ENCODE data around the gene HS3ST6. TPM values are rescaled to one million over a fixed set of nuclear protein-coding genes. Genes with fewer than 3 reads are reported as not detected.
A peak's percentile ranks its signal among the peaks of the same experiment; 100 is the strongest.
"Not testable (repeated sequence)": the region's sequence is repeated elsewhere in the genome, so short reads cannot be mapped to it uniquely, and the experiment has no call there.

The HS3ST6 gene
- total RNA-seq, 1 experiment from 2014 or later = not detected

GRCh38 chr16:1941162-1942046, 23.2 kb upstream of the HS3ST6 start:
- Histone ChIP-seq H3K27me3 (replicated peaks) (no peaks in the 10 kb centered on the region), H3K9me3 (replicated peaks) (no peaks in the 10 kb centered on the region), H3K4me1 (replicated peaks) (peaks cover 14% of the 10 kb centered on the region), H3K36me3 (peaks cover 19% of the 10 kb centered on the region), H3K4me3 (no peak overlapping the region), H3K27ac (no peak overlapping the region)
- no peak for DNase-seq (ENCODE audit: low read depth in 1 of 2, low spot score in 2 of 2)

GRCh38 chr16:1940273-1941161, 22.3 kb upstream of the HS3ST6 start:
- Histone ChIP-seq H3K36me3 (peaks cover 19% of the 10 kb centered on the region), H3K9me3 (replicated peaks) (no peaks in the 10 kb centered on the region), H3K27me3 (replicated peaks) (no peaks in the 10 kb centered on the region), H3K27ac (no peak overlapping the region), H3K4me1 (replicated peaks) (peaks cover 15% of the 10 kb centered on the region), H3K4me3 (no peak overlapping the region)
- DNase-seq (ENCODE audit: low read depth in 1 of 2, low spot score in 2 of 2) = no peak

GRCh38 chr16:1939833-1940232, 21.6 kb upstream of the HS3ST6 start:
- not testable (repeated sequence) for H3K9me3 ChIP-seq (replicated peaks); H3K27ac ChIP-seq; H3K4me3 ChIP-seq; DNase-seq (ENCODE audit: low read depth in 1 of 2, low spot score in 2 of 2); H3K27me3 ChIP-seq (replicated peaks)
- peaks cover 19% of the 10 kb centered on the region for H3K36me3 ChIP-seq
- H3K4me1 ChIP-seq (replicated peaks) = peaks cover 17% of the 10 kb centered on the region

- Histone ChIP-seq H3K27me3 (replicated peaks) (no peaks in the 10 kb centered on the region), H3K36me3 (peaks cover 19% of the 10 kb centered on the region), H3K27ac (no peak overlapping the region), H3K4me1 (replicated peaks) (peaks cover 17% of the 10 kb centered on the region), H3K4me3 (no peak overlapping the region), H3K9me3 (replicated peaks) (no peaks in the 10 kb centered on the region)
- no peak for DNase-seq (ENCODE audit: low read depth in 1 of 2, low spot score in 2 of 2)
Measured at GRCh38 chr16:1938910-1939309, 20.7 kb upstream of the HS3ST6 start.

- no peak for DNase-seq (ENCODE audit: low read depth in 1 of 2, low spot score in 2 of 2)
- Histone ChIP-seq H3K4me1 (replicated peaks) (peaks cover 12% of the 10 kb centered on the region), H3K9me3 (replicated peaks) (no peaks in the 10 kb centered on the region), H3K36me3 (peaks cover 19% of the 10 kb centered on the region), H3K27ac (no peak overlapping the region), H3K27me3 (replicated peaks) (no peaks in the 10 kb centered on the region; the same call in 1 of the 2 replicates), H3K4me3 (no peak overlapping the region)
Measured at GRCh38 chr16:1938316-1938715, 20.1 kb upstream of the HS3ST6 start.

- Histone ChIP-seq H3K4me3 (no peak overlapping the region), H3K9me3 (replicated peaks) (no peaks in the 10 kb centered on the region), H3K27ac (no peak overlapping the region), H3K27me3 (replicated peaks) (no peaks in the 10 kb centered on the region; the same call in 1 of the 2 replicates), H3K36me3 (peaks cover 19% of the 10 kb centered on the region), H3K4me1 (replicated peaks) (peaks cover 6% of the 10 kb centered on the region)
- no peak for DNase-seq (ENCODE audit: low read depth in 1 of 2, low spot score in 2 of 2)
Measured at GRCh38 chr16:1936945-1937479, 18.8 kb upstream of the HS3ST6 start.

GRCh38 chr16:1933097-1933661, 15.0 kb upstream of the HS3ST6 start:
- Histone ChIP-seq H3K4me3 (no peak overlapping the region), H3K27ac (no peak overlapping the region), H3K36me3 (peaks cover 2% of the 10 kb centered on the region; the same call in 1 of the 2 replicates), H3K4me1 (replicated peaks) (peaks cover 10% of the 10 kb centered on the region), H3K27me3 (replicated peaks) (no peaks in the 10 kb centered on the region; the same call in 1 of the 2 replicates), H3K9me3 (replicated peaks) (no peaks in the 10 kb centered on the region)
- no peak for DNase-seq (ENCODE audit: low read depth in 1 of 2, low spot score in 2 of 2)

GRCh38 chr16:1932050-1933028, 14.1 kb upstream of the HS3ST6 start:
- Histone ChIP-seq H3K27me3 (replicated peaks) (no peaks in the 10 kb centered on the region; the same call in 1 of the 2 replicates), H3K36me3 (no peaks in the 10 kb centered on the region), H3K27ac (no peak overlapping the region), H3K9me3 (replicated peaks) (no peaks in the 10 kb centered on the region), H3K4me3 (no peak overlapping the region), H3K4me1 (replicated peaks) (peaks cover 10% of the 10 kb centered on the region)
- DNase-seq (ENCODE audit: low read depth in 1 of 2, low spot score in 2 of 2) = no peak

GRCh38 chr16:1930338-1930720, 12.1 kb upstream of the HS3ST6 start:
- no peaks in the 10 kb centered on the region for H3K9me3 ChIP-seq (replicated peaks)
- no peak overlapping the region for H3K4me3 ChIP-seq
- no peaks in the 10 kb centered on the region for H3K36me3 ChIP-seq
- no peak for DNase-seq (ENCODE audit: low read depth in 1 of 2, low spot score in 2 of 2)
- peaks cover 8% of the 10 kb centered on the region for H3K4me1 ChIP-seq (replicated peaks)
- H3K27me3 ChIP-seq (replicated peaks) = no peaks in the 10 kb centered on the region; the same call in 1 of the 2 replicates
- H3K27ac ChIP-seq = no peak overlapping the region

- H3K27ac ChIP-seq = no peak overlapping the region
- H3K27me3 ChIP-seq (replicated peaks) = no peaks in the 10 kb centered on the region; the same call in 1 of the 2 replicates
- peaks cover 7% of the 10 kb centered on the region for H3K4me1 ChIP-seq (replicated peaks)
- peak overlapping the region; percentile 37 for H3K4me3 ChIP-seq
- peak; percentile 78 to 86 for DNase-seq (ENCODE audit: low read depth in 1 of 2, low spot score in 2 of 2)
- H3K36me3 ChIP-seq = no peaks in the 10 kb centered on the region
- no peaks in the 10 kb centered on the region for H3K9me3 ChIP-seq (replicated peaks)
Measured at GRCh38 chr16:1929578-1930337, 11.5 kb upstream of the HS3ST6 start.

- peak overlapping the region; percentile 37 for H3K4me3 ChIP-seq
- no peaks in the 10 kb centered on the region for H3K9me3 ChIP-seq (replicated peaks)
- H3K36me3 ChIP-seq = no peaks in the 10 kb centered on the region
- peak in 1 of 2 experiments; percentile 25 for DNase-seq (ENCODE audit: low read depth in 1 of 2, low spot score in 2 of 2)
- H3K4me1 ChIP-seq (replicated peaks) = peaks cover 7% of the 10 kb centered on the region
- H3K27me3 ChIP-seq (replicated peaks) = no peaks in the 10 kb centered on the region; the same call in 1 of the 2 replicates
- H3K27ac ChIP-seq = no peak overlapping the region
Measured at GRCh38 chr16:1929105-1929504, 10.9 kb upstream of the HS3ST6 start.

GRCh38 chr16:1926271-1926670, 8.1 kb upstream of the HS3ST6 start:
- Histone ChIP-seq H3K4me1 (replicated peaks) (peaks cover 15% of the 10 kb centered on the region), H3K27me3 (replicated peaks) (peaks cover 26% of the 10 kb centered on the region), H3K27ac (no peak overlapping the region), H3K4me3 (no peak overlapping the region), H3K36me3 (no peaks in the 10 kb centered on the region), H3K9me3 (replicated peaks) (no peaks in the 10 kb centered on the region)
- DNase-seq (ENCODE audit: low read depth in 1 of 2, low spot score in 2 of 2) = no peak

Data from SJSA1 (cell line).